GM12878 (cell line): Measurements from ENCODE around the gene INO80C. TPM values are rescaled to one million over a fixed set of nuclear protein-coding genes. Genes with fewer than 3 reads are reported as not detected.

Experiments
- ATAC-seq: fragments of 200-7000 bp; cut with Tn5 transposase; 3 replicates; pipeline ENCODE4 v1.9.1; 2020; ENCODE audit warnings: mild to moderate bottlenecking, moderate library complexity
- BruUV-seq: library from RNA; stranded (reverse); fragments of 400-500 nt; replicated peaks from 2 replicates; lab custom pipeline; 2021; lab: Mats Ljungman, UMichigan
- CTCF ChIA-PET: fragments of 300-600 bp; sonication (Branson Sonifier 250); formaldehyde crosslinking; extraction: SDS; loops from one replicate; lab custom pipeline; 2021; ENCODE audit warnings: inconsistent platforms; lab: Yijun Ruan, JAX
- POLR2A ChIA-PET: fragments of 350-600 bp; formaldehyde crosslinking; extraction: SDS; loops from one replicate; lab custom pipeline; 2021; ENCODE audit warnings: inconsistent platforms; lab: Charles Lee
- RAD21 ChIA-PET: fragments of 300-600 bp; sonication (Branson Sonifier 250); formaldehyde crosslinking; loops from one replicate; lab custom pipeline; 2023; ENCODE audit warnings: antibody characterized with exemption; ENCODE audit not compliant: unreplicated experiment; lab: Charles Lee
- SMC1A ChIA-PET: fragments of 300-600 bp; sonication (Branson Sonifier 250); formaldehyde crosslinking; loops from one replicate; lab custom pipeline; 2023; ENCODE audit not compliant: unreplicated experiment, uncharacterized antibody; lab: Charles Lee
- DNase-seq: peaks from one replicate; pipeline ENCODE4 v3.0.0-alpha.2; 2011; ENCODE audit warnings: low read depth, low spot score
- FAIRE-seq: peaks from 3 replicates; lab custom pipeline; 2011; peaks lifted over from hg19 to GRCh38; lab: Jason Lieb, UNC
- H2AFZ ChIP-seq: 2 replicates; pipeline ENCODE4 v1.6.0; 2011; ENCODE audit warnings: low read depth, low read length, control low read depth; ENCODE audit not compliant: control insufficient read depth
- H3K27ac ChIP-seq: 2 replicates; pipeline ENCODE4 v1.5.1; 2011; ENCODE audit warnings: control low read depth; ENCODE audit not compliant: control insufficient read depth, insufficient read depth
- H3K27me3 ChIP-seq, 2 experiments: replicated peaks in 1 of 2; 2 replicates each; pipeline versions ENCODE4 v1.6.0 to v1.6.1; 2011; ENCODE audit warnings: low read length in 1 of 2; ENCODE audit not compliant: control insufficient read depth in 2 of 2, insufficient read depth in 2 of 2
- H3K36me3 ChIP-seq, 2 experiments: 2 replicates each; pipeline ENCODE4 v1.5.1; 2011; ENCODE audit warnings: low read length in 1 of 2; ENCODE audit not compliant: control insufficient read depth in 2 of 2, insufficient read depth in 2 of 2
- H3K4me1 ChIP-seq: 2 replicates; pipeline ENCODE4 v1.6.1; 2011; ENCODE audit warnings: mild to moderate bottlenecking, low read length, moderate library complexity, mixed read lengths; ENCODE audit not compliant: control insufficient read depth, insufficient read depth
- H3K4me2 ChIP-seq: 2 replicates; pipeline ENCODE4 v1.6.0; 2011; ENCODE audit warnings: control low read depth; ENCODE audit not compliant: control insufficient read depth, insufficient read depth
- H3K4me3 ChIP-seq: fragments of 200-600 bp; sonication (generic); 2 replicates; pipeline ENCODE4 v1.5.1; 2016
- H3K79me2 ChIP-seq: 2 replicates; pipeline ENCODE4 v1.6.0; 2011; ENCODE audit warnings: low read length; ENCODE audit not compliant: control insufficient read depth, insufficient read depth
- H3K9ac ChIP-seq: 2 replicates; pipeline ENCODE4 v1.8.0; 2011; ENCODE audit warnings: low read length, control low read depth, mixed read lengths; ENCODE audit not compliant: control insufficient read depth, insufficient read depth
- H3K9me3 ChIP-seq: replicated peaks from 3 replicates; pipeline ENCODE4 v1.5.1; 2011; ENCODE audit warnings: mild to moderate bottlenecking, low read length; ENCODE audit not compliant: control insufficient read depth, insufficient read depth
- H4K20me1 ChIP-seq: 2 replicates; pipeline ENCODE4 v1.6.0; 2011; ENCODE audit not compliant: control insufficient read depth, insufficient read depth
- BCL11A ChIP-seq: IDR thresholded peaks from 2 replicates; pipeline ENCODE4 v1.6.1; 2011; ENCODE audit warnings: low read depth, low read length
- CBX5 ChIP-seq: sonication (generic); IDR thresholded peaks from 2 replicates; pipeline ENCODE4 v1.6.1; 2016; ENCODE audit warnings: low read depth, moderate library complexity, mild to moderate bottlenecking, inconsistent platforms
- EZH2 ChIP-seq: IDR thresholded peaks from 2 replicates; pipeline ENCODE4 v1.6.1; 2012; ENCODE audit warnings: low read depth, mild to moderate bottlenecking, control low read depth, inconsistent platforms, low read length, borderline replicate concordance; ENCODE audit not compliant: control insufficient read depth
- FOS ChIP-seq: IDR thresholded peaks from 3 replicates; pipeline ENCODE4 v1.6.1; 2011; ENCODE audit warnings: borderline replicate concordance; ENCODE audit not compliant: insufficient read length; ENCODE audit errors: extremely low read depth
- HCFC1 ChIP-seq: fragments of 150-350 bp; IDR thresholded peaks from 2 replicates; pipeline ENCODE4 v1.6.1; 2014; ENCODE audit warnings: low read length
- IRF4 ChIP-seq: IDR thresholded peaks from 2 replicates; pipeline ENCODE4 v1.6.1; 2011; ENCODE audit warnings: low read depth, low read length
- MYC ChIP-seq: IDR thresholded peaks from 2 replicates; pipeline ENCODE4 v1.6.1; 2011; ENCODE audit warnings: mild to moderate bottlenecking, low read length, moderate library complexity, inconsistent platforms; ENCODE audit not compliant: insufficient read depth, insufficient replicate concordance, insufficient read length, severe bottlenecking
- RBBP5 ChIP-seq: fragments of 200-600 bp; sonication (generic); conservative IDR thresholded peaks from 2 replicates; pipeline ENCODE4 v1.6.1; 2016
- SIX5 ChIP-seq: IDR thresholded peaks from 2 replicates; pipeline ENCODE4 v1.6.1; 2011; ENCODE audit warnings: mild to moderate bottlenecking, low read depth, low read length, moderate library complexity; ENCODE audit not compliant: severe bottlenecking
- SREBF1 ChIP-seq: IDR thresholded peaks from 2 replicates; pipeline ENCODE4 v1.6.1; 2012; ENCODE audit warnings: mild to moderate bottlenecking, low read length
- TCF12 ChIP-seq: IDR thresholded peaks from 2 replicates; pipeline ENCODE4 v1.6.1; 2011; ENCODE audit warnings: low read depth, mild to moderate bottlenecking, low read length
- WGBS: methylation state at CpG from one replicate; pipeline ENCODE4 v1.1.6; 2016; ENCODE audit warnings: low lambda C conversion rate; ENCODE audit not compliant: insufficient replicate concordance, insufficient coverage; ENCODE audit errors: missing lambda C conversion rate; 5-methylcytosine and 5-hydroxymethylcytosine counted together
- in situ Hi-C: fragments of 300-500 bp; cut with MboI; formaldehyde crosslinking; loops from 9 replicates; pipeline ENCODE4 v1.14.3; 2018; ENCODE audit warnings: mixed read lengths
- intact Hi-C: fragments of 100-400 bp; cut with micrococcal nuclease; formaldehyde crosslinking; loops from one replicate; pipeline ENCODE4 v1.14.2; 2022; ENCODE audit not compliant: unreplicated experiment
- polyA plus RNA-seq, 11 experiments: library from polyadenylated mRNA; depleted of rRNA in 4 of 11; unstranded in 6 of 11; stranded (reverse) in 5 of 11; fragments of >200 nt; fragmentation: Nextera tagmentation in 4 of 11; fragmentation: Illumina TruSeq in 1 of 11; extraction: Ambion mirVana in 4 of 11; extraction: Trizol in 1 of 11; gene quantifications; 1 replicate in 1 of 11; 2 replicates in 10 of 11; pipeline versions ENCODE4 v1.2.1 to v1.2.3, GENCODE V29; 2011 to 2016; ENCODE audit warnings: inconsistent platforms in 2 of 11, missing spikeins in 2 of 11, low read depth in 1 of 11
- total RNA-seq, 4 experiments: library from RNA; depleted of rRNA in 3 of 4; stranded (reverse); fragments of >200 nt in 3 of 4; fragmentation: Illumina TruSeq in 1 of 4; extraction: Trizol in 1 of 4; gene quantifications; 2 replicates each; pipeline versions ENCODE4 v1.2.1 to v1.2.3, GENCODE V29; 2013 to 2021
- TF ChIP-seq, protein P1 (sequence below): IDR thresholded peaks from 2 replicates; pipeline ENCODE4 v1.6.1; 2012; ENCODE audit warnings: low read depth, low read length, improper control_type of control experiment
- TF ChIP-seq, protein P2 (sequence below): fragments of 450-650 bp; formaldehyde crosslinking; IDR thresholded peaks from 2 replicates; pipeline ENCODE4 v1.4.0; 2020; ENCODE audit warnings: mild to moderate bottlenecking, moderate library complexity

The INO80C gene
- total and polyA plus RNA-seq, 10 of the 15 experiments (the other 5 are each of a cell fraction or from before 2014, with no cell fraction given) = 9.9 to 43.2 (median 30.1) TPM

DNA sequence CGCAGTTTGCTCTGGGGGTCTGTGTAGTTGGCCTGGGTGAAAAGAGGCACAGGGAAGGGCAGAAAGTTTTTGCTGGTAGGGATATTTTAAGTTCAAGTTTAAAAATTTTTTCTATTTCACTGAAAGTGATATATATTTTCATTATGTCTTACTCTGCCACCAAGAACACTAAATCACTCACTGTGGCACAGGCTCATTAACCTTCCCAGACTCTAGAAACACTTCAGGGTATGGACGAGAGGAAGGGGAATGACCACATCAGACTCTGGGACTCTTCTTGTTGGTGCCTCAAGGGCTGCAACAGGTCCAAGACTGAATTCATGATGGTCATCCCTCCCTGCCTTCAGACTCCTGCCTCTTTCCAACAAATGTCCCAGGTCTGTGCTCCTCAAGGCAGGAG is 29.0 kb downstream of the INO80C start:
- no peak for ATAC-seq
- SMC1A ChIA-PET = interaction anchor here (0.6 kb wide), 1 partner anchor 26 kb away, joined by 3 read pairs; no protein-coding TSS in a partner anchor
- TF ChIP-seq RBBP5 = no peak
- TF ChIP-seq IRF4 = no peak
- no peak for TF ChIP-seq SREBF1
- TF ChIP-seq, protein P1, sequence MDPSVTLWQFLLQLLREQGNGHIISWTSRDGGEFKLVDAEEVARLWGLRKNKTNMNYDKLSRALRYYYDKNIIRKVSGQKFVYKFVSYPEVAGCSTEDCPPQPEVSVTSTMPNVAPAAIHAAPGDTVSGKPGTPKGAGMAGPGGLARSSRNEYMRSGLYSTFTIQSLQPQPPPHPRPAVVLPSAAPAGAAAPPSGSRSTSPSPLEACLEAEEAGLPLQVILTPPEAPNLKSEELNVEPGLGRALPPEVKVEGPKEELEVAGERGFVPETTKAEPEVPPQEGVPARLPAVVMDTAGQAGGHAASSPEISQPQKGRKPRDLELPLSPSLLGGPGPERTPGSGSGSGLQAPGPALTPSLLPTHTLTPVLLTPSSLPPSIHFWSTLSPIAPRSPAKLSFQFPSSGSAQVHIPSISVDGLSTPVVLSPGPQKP = no peak
- no peak for TF ChIP-seq SIX5
- TF ChIP-seq, all 136 proteins: peak for 0
- H2AFZ ChIP-seq = no peak overlapping the region
- no peak overlapping the region for H3K4me3 ChIP-seq
- FAIRE-seq (no peak), DNase-seq (no peak)
- H4K20me1 ChIP-seq = no peaks in the 10 kb centered on the region
- RAD21 ChIA-PET = interaction anchor here (1.8 kb wide), 1 partner anchor 10 kb away, joined by 8 read pairs; no protein-coding TSS in a partner anchor
- CTCF ChIA-PET = no interaction called here
- peaks cover 17% of the 10 kb centered on the region for H3K4me1 ChIP-seq
- no peak overlapping the region for H3K27ac ChIP-seq
- no peaks in the 10 kb centered on the region for H3K27me3 ChIP-seq
- intact Hi-C loops (no loop called here), in situ Hi-C loops (no loop called here)
- no peak overlapping the region for H3K4me2 ChIP-seq
- POLR2A ChIA-PET = no interaction called here
- no TSS peak for BruUV-seq
- H3K79me2 ChIP-seq = no peaks in the 10 kb centered on the region
- H3K9ac ChIP-seq = no peak overlapping the region
- no peaks in the 10 kb centered on the region; a peak in 1 of 4 replicates for H3K36me3 ChIP-seq
- H3K9me3 ChIP-seq = no peaks in the 10 kb centered on the region
- WGBS = 91% methylated on average over 2 of the region's 2 CpGs

DNA sequence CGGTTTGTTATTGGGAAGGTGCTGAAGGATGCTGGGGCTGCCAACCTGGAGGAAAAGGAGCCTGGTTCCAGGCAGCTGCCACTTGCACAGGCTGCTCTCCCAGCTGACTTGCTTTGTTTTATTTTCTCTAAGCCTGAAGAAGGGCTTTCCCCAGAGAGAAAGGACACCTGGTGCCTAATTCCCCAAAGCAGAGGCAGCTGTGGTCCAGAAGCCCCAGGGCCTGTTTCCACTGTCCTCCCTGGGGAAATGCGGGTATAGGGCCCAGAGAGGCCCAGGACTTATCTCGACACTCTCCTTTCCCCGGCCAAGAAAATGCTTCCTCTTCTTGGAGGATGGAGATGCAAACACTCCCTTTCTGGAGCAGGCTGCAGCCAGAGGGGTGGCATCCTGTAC is 30.1 kb downstream of the INO80C start:
- Histone ChIP-seq H3K4me2 (no peak overlapping the region), H3K9ac (no peak overlapping the region), H3K4me1 (peaks cover 17% of the 10 kb centered on the region), H3K4me3 (no peak overlapping the region), H3K79me2 (no peaks in the 10 kb centered on the region), H3K9me3 (no peaks in the 10 kb centered on the region), H2AFZ (no peak overlapping the region), H3K27me3 (no peaks in the 10 kb centered on the region), H3K36me3 (no peaks in the 10 kb centered on the region; a peak in 1 of 4 replicates), H4K20me1 (no peaks in the 10 kb centered on the region), H3K27ac (no peak overlapping the region)
- ChIA-PET SMC1A (interaction anchor here (0.6 to 6.2 kb wide), 7 partner anchors 10 to 53 kb away, joined by 3 to 67 read pairs (median 3); no protein-coding TSS in a partner anchor), CTCF (interaction anchor here (0.6 to 2.1 kb wide), 2 partner anchors 11 to 63 kb away, joined by 3 to 12 read pairs; no protein-coding TSS in a partner anchor), POLR2A (interaction anchor here (0.5 to 3.4 kb wide), 4 partner anchors 11 to 94 kb away, joined by 3 to 18 read pairs (median 4); no protein-coding TSS in a partner anchor), RAD21 (interaction anchor here (0.7 to 2.5 kb wide), 7 partner anchors 10 to 59 kb away, joined by 3 to 13 read pairs (median 6); partner anchors contain the start of gene INO80C)
- in situ Hi-C loops = no loop called here
- peak; percentile 87 for ATAC-seq
- BruUV-seq = no TSS peak
- intact Hi-C loops = no loop called here
- 44% methylated on average over 4 of the region's 4 CpGs for WGBS
- DNase-seq = peak; percentile 19
- FAIRE-seq = no peak
- TF ChIP-seq CBX5 (0 out of 2 replicates have a peak, but pooled peaks have one; percentile 50), FOS (no peak), EZH2 (no peak), BCL11A (peak; percentile 59; the same call in 1 of the 2 replicates), MYC (no peak), TCF12 (peak; percentile 92), HCFC1 (no peak)
- TF ChIP-seq, protein P2, sequence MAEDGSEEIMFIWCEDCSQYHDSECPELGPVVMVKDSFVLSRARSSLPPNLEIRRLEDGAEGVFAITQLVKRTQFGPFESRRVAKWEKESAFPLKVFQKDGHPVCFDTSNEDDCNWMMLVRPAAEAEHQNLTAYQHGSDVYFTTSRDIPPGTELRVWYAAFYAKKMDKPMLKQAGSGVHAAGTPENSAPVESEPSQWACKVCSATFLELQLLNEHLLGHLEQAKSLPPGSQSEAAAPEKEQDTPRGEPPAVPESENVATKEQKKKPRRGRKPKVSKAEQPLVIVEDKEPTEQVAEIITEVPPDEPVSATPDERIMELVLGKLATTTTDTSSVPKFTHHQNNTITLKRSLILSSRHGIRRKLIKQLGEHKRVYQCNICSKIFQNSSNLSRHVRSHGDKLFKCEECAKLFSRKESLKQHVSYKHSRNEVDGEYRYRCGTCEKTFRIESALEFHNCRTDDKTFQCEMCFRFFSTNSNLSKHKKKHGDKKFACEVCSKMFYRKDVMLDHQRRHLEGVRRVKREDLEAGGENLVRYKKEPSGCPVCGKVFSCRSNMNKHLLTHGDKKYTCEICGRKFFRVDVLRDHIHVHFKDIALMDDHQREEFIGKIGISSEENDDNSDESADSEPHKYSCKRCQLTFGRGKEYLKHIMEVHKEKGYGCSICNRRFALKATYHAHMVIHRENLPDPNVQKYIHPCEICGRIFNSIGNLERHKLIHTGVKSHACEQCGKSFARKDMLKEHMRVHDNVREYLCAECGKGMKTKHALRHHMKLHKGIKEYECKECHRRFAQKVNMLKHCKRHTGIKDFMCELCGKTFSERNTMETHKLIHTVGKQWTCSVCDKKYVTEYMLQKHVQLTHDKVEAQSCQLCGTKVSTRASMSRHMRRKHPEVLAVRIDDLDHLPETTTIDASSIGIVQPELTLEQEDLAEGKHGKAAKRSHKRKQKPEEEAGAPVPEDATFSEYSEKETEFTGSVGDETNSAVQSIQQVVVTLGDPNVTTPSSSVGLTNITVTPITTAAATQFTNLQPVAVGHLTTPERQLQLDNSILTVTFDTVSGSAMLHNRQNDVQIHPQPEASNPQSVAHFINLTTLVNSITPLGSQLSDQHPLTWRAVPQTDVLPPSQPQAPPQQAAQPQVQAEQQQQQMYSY (CRISPR knock-in tag) = no peak
